Measurements from ENCODE around the gene DNAJC1.
A peak's percentile ranks its signal among the peaks of the same experiment; 100 is the strongest.

The DNAJC1 gene

GRCh38 chr10:21756707-21757106 is 246.8 kb downstream of the DNAJC1 start:
- DNase-seq: no peak

DNA sequence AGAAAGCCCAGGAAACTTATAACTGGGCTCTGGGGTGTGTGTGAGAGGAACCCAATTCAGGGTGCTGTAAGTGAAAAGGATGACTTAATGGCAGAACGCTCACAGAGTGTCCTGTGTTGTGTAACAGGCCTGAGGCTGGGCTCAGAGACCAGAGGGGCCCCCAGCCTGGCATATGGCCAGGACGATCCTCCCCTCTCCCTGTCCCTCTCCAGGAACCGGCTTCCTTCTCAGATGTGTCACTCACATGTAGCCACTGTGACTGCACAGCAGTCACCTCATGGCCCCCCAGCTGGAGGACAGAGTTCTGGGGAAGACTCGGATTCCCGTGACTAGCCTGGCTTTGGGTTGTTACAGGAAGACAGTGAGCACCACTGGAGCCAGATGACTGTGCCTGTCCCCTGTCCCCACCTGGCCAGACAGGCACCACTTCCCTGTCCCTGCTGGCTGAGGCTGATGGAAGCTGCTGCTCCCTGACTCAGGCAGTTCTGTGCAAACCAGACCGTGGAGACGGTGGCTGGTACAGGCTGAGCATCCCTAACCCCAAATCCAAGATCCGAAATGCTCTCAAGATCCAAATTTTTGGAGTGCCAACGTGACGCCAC is 249.0 kb downstream of the DNAJC1 start:
- DNase-seq: no peak

DNA sequence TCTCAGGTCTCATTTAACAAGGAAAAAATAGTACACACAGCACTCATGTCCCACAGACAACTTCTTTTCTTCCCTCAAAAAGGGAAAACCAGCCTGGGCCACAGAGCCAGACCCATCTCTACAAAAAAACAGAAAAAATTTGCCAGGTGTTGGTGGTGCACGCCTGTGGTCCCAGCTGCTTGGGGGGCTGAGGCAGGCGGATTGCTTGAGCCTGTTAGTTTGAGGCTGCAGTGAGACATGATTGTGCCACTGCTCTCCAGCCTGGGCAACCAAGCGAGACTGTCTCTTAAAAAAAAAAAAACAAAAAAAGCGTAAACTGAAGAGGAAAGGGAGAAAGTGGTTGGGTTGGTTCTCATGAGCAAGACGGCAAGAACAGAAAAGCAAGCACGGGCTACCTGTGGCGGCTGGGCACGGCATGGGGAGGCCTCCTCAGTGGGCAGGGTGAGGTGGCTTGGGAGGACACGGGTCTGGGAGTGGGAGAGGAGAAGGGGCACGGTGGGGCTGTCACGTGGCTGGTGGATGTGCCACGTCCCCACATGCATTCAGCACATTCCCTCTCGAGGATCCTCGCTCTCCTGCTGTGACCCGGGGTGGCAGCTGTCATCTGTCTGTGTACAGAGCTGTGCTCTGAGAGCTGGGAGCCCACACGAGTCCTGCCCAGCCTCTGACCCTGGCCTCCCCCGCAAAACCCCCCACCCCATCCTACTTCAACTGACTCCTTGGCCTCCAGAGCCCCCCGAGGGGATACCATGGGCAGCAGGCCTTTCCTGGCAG is 249.8 kb downstream of the DNAJC1 start:
- no peak for DNase-seq

- no peak for DNase-seq
These were observed 251.9 kb downstream of the DNAJC1 start for GRCh38 chr10:21751341-21752310.

DNA sequence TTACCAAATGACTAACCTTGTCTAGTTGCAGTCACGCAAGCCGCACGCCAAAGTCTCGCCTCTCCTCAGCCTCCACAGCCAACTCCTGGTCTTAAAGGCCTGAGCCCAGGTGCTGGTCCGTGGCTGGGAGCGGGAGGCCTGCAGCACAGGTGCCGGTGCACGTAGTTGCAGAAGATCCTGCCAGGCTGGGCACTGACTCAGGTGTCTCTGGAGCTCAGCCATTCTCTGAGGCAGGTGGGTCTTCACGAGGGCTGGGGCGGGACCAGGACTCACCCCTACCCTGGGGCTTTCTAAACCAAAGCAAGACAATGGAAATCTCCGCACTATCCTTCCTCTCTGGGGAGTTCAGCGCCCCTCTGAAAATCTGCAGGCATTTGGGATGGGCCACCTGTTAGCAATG is 253.1 kb downstream of the DNAJC1 start:
- no peak for DNase-seq

GRCh38 chr10:21749788-21750187 is 253.7 kb downstream of the DNAJC1 start:
- no peak for DNase-seq

- DNase-seq: no peak
These were observed 255.7 kb downstream of the DNAJC1 start for GRCh38 chr10:21747809-21748208.

- no peak for DNase-seq
These were observed 257.4 kb downstream of the DNAJC1 start for GRCh38 chr10:21746118-21746517.

DNA sequence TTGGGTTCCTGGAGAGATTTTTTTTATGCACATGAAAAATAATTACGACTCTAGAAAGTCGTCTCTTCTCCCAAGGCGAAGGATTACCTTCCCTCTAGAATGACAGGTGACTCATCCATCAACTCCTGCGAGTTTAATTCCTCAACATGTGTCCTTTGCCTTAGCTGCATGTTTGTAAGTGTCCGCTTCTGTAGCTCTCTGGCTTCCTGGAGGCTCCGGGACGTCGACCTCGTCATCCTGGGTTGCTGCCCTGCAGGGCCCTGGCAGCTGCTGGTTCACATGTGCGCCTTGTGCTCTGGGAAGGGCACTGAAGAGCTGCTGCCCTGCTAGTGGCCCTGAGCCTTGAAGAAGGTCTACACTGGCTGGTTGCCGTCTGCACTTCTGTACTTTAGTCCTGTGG is 259.3 kb downstream of the DNAJC1 start:
- no peak for DNase-seq

GRCh38 chr10:21742740-21743412 is 260.7 kb downstream of the DNAJC1 start:
- no peak for DNase-seq

DNA sequence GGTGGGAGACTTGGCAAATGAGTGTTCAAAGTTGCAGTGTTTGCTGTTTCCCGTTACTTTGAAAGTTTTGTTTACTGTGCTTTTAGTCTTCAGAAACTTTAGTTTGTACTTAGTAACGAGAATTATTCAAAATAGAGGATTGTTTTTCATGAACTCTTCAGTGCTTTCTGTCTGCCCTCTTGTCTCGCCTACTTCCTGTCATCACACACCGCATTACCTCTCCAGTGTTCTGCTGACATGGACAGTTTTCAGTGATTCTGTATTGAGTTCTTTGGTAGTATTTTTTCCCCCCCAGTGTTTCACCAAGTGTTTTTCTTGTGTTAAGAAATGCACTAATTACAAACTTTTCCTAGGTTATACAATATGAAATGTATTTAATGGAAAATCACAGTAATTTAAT is 262.5 kb downstream of the DNAJC1 start:
- DNase-seq: no peak

DNA sequence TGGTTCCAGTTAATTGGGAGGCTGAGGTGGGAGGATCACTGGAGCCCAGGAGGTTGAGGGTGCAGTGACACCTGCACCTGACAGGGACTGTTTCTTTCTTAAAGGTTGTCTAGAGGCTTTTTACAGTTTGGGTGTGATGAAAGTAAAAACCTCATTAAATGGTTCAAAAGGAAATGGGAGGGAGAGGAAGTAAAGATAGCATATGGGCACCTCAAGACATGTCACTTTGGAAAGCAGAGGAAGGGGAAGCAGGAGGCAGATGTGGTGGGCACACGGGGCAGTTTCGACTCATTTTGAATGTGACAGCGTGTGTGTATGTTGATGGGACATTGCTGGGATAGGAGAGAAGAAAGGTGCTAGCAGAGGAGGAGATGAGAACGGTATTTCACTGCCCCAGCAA is 266.4 kb downstream of the DNAJC1 start:
- DNase-seq: no peak

DNA sequence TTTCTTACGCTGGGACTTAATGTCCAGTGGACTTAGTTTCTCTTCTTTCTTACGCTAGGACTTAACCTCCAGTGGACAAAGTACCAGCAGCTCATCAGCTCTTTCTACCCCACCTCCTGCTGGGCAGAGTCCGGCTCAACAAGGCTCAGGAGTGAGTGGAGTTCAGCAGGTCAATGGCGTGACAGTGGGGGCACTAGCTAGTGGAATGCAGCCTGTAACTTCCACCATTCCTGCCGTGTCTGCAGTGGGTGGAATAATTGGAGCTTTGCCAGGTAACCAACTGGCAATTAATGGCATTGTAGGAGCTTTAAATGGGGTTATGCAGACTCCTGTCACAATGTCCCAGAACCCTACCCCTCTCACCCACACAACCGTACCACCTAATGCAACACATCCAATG is 269.8 kb downstream of the DNAJC1 start:
- no peak for DNase-seq

DNA sequence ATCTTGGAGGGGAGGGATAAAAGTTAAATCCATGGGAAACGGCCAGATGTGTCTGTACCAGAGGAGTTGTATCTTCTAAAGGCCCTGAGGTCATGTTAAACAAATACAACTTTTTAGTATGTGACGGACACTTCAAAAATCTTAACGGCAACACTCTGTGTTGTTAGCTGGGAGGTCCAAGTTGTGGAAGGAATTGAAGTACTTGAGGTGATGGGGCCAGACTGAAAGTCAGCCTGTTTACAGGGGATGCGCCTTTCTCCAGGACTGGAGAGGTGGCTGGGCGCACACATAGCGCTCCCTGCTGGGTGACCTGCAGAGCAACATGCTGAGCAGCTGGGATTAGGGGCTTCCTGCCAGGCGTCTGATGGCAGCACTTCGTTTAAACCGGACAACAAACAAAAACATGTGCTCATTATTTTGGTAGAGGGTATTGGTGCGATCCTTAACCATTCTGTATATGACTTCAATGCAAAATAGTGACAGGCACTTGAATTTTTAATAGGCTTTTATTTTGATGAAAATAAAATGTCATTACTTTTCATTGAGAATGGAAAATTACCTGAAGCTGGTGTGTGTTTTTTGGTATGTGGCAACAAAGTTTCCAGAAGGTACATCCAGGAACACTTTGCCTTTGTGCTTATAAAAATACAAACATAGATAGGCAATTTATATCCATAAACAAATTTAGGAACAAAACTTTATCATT is 271.3 kb downstream of the DNAJC1 start:
- no peak for DNase-seq

DNA sequence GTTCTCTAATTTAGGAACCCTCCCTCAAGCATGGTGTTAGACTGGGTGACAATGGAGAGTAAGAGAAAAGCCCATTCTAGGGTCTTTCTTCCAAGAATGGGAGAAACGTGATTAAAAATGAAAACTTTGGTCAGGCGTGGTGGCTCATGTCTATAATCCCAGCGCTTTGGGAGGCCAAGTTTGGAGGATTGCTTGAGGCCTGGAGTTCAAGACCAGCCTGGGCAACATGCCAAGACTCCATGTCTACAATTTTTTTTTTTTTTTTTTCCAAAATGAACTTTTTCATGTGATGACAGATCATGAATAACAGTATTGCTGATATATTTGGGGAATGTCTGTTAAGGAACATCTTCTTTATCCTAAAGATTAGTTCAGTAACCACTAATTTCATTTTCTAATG is 274.9 kb downstream of the DNAJC1 start:
- DNase-seq: no peak

DNA sequence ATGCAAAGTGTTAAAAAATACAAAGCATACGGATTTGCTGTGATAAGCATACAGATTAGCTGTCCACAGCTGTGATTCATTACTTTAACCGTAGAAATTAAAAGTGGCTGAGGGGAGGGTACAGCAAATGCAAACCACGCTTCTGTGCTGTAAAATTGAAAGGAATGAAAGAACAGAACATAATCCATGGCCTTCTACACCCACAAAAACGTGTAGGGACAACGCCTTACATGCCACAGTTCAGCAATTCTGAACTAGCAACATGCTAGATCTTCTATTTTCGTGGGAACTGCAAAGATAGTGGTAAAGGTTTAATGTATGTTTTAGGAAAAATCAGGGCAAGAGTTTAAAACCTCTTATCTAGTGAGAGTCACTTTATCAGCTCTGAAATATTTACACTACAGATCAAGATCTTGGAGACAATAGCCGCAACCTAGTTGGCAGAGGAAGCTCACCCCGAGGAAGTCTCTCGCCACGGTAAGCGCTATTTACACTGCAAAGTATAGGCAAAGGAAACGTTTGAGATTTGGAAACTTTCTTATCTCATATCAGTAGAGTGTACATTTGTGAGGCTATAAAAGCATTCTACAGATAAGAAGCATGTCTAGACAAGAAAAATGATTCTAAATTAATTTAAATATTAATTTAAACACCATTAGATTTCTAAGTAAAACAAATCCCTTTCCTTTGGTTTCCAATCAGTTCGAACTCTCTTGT is 275.9 kb downstream of the DNAJC1 start:
- DNase-seq: no peak

GRCh38 chr10:21726601-21727225 is 276.8 kb downstream of the DNAJC1 start:
- DNase-seq: no peak

DNA sequence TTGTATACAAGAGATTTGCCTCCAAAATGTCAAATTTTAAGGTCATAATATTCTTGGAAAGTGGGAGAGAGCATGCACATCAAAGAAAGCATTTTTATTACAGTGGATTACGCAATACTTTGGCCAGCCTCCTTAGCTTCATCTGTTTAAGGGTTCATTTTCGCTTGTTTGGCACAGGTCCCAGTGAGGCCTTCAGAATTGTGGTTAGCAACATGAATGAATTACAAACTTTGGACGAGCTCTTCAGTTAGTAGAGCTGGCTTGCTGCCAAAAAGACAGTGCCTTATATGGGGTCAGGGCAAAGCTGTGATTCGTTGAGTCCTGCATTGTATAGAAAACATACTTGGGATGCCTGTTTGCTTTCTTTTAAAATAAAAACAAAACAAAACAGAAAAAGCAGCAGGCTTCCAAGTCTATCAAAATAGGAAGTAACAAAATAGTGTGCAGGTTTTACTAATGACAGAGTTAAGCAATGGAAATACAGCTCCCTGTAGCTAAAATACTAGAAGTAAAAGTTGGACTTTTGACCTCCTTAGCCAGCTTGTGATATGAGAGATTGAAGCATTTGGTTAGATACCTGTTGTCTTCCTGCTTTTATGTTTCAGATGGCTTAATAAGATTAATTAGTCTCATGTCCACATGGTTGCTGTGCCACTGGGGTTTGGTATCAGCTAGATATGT is 278.7 kb downstream of the DNAJC1 start:
- peak; percentile 91 for DNase-seq

GRCh38 chr10:21724020-21724589 is 279.4 kb downstream of the DNAJC1 start:
- DNase-seq: no peak

GRCh38 chr10:21722209-21722608 is 281.3 kb downstream of the DNAJC1 start:
- DNase-seq: no peak
